Thoracic aorta (tissue), 2 donors: ENCODE data around the gene REPS2. TPM values are rescaled to one million over a fixed set of nuclear protein-coding genes. Genes with fewer than 3 reads are reported as not detected.

ENCODE experiments used
- ATAC-seq: fragments of 150-250 bp; one replicate; pipeline ENCODE4 v1.8.0; 2017; ENCODE audit warnings: low read depth; ENCODE audit not compliant: insufficient number of reproducible peaks, low FRiP score
- DNase-seq: peaks from one replicate; pipeline ENCODE4 v3.0.0-alpha.2; 2020; ENCODE audit warnings: low spot score
- H3K27ac ChIP-seq, 2 donors: fragments of 200-600 bp; sonication (generic); 1 replicate in 1 of 2; 2 replicates in 1 of 2; pipeline ENCODE4 v1.5.1; 2016; ENCODE audit warnings: mild to moderate bottlenecking in 2 of 2, moderate library complexity in 2 of 2
- H3K27me3 ChIP-seq: fragments of 200-600 bp; sonication (generic); replicated peaks from 2 replicates; pipeline ENCODE4 v1.6.0; 2016; ENCODE audit warnings: mild to moderate bottlenecking; ENCODE audit not compliant: insufficient read depth
- H3K36me3 ChIP-seq: fragments of 200-600 bp; sonication (generic); one replicate; pipeline ENCODE4 v1.5.1; 2016
- H3K4me1 ChIP-seq, 2 donors: fragments of 200-600 bp; sonication (generic); 1 replicate in 1 of 2; 2 replicates in 1 of 2; pipeline versions ENCODE4 v1.5.1 to v1.6.0; 2016; ENCODE audit warnings: low read depth in 2 of 2, mild to moderate bottlenecking in 1 of 2; ENCODE audit not compliant: control insufficient read depth in 1 of 2
- H3K4me3 ChIP-seq: fragments of 200-600 bp; sonication (generic); 2 replicates; pipeline ENCODE4 v1.5.1; 2016; ENCODE audit warnings: mild to moderate bottlenecking
- H3K9me3 ChIP-seq: fragments of 200-600 bp; sonication (generic); 2 replicates; pipeline ENCODE4 v1.5.1; 2016
- total RNA-seq, 2 donors: library from RNA; depleted of rRNA; stranded (reverse); fragments of >200 nt; gene quantifications; one replicate each; pipeline versions ENCODE4 v1.1.0 to v1.2.3, GENCODE V29; 2016
- TF ChIP-seq, protein P1 (sequence below): fragments of 200-600 bp; sonication (generic); IDR thresholded peaks from one replicate; pipeline ENCODE4 v1.5.1; 2019; ENCODE audit warnings: antibody characterized with exemption

REPS2 gene
- total RNA-seq, 2 donors from 2014 or later = 4.9 to 22.9 TPM

DNA sequence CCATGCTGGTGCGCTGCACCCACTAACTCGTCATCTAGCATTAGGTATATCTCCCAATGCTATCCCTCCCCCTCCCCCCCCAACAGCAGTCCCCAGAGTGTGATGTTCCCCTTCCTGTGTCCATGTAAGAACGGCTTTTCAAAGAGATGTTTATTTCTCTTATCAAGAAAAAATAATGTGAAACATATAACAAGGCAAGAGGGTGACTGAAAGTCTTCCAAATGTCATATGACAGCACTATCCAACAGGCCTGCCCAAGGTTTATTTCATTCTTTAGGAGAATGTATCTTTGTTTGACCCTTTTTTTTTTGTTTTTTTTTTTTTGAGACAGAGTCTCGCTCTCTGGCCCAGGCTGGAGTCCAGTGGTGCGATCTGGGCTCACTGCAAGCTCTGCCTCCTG is 29.9 kb upstream of the REPS2 start:
- Histone ChIP-seq H3K36me3 (no peaks in the 10 kb centered on the region), H3K4me3 (no peak overlapping the region), H3K9me3 (no peaks in the 10 kb centered on the region), H3K27me3 (no peaks in the 10 kb centered on the region), H3K27ac (no peak overlapping the region), H3K4me1 (no peaks in the 10 kb centered on the region)
- no peak for DNase-seq
- ATAC-seq = no peak
- TF ChIP-seq, protein P1, sequence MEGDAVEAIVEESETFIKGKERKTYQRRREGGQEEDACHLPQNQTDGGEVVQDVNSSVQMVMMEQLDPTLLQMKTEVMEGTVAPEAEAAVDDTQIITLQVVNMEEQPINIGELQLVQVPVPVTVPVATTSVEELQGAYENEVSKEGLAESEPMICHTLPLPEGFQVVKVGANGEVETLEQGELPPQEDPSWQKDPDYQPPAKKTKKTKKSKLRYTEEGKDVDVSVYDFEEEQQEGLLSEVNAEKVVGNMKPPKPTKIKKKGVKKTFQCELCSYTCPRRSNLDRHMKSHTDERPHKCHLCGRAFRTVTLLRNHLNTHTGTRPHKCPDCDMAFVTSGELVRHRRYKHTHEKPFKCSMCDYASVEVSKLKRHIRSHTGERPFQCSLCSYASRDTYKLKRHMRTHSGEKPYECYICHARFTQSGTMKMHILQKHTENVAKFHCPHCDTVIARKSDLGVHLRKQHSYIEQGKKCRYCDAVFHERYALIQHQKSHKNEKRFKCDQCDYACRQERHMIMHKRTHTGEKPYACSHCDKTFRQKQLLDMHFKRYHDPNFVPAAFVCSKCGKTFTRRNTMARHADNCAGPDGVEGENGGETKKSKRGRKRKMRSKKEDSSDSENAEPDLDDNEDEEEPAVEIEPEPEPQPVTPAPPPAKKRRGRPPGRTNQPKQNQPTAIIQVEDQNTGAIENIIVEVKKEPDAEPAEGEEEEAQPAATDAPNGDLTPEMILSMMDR = no peak

DNA sequence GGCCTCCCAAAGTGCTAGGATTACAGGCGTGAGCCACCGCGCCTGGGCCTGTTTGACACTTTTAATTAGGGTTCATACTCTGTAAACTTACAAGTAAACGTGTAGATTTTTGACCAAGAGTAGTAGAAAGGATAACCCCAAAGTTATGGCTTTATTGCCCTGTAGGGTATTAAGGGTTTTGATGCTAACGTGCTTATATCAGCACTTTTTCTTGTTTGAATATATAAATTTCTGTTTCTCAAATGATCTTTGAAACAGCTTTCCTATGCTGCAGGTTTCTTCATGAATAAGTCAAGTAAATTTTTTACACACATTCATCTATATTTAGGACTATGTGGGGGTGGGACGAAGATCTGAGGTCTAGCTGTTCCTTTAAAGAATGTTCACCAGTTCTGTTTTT is 29.3 kb upstream of the REPS2 start:
- TF ChIP-seq, protein P1 = no peak
- no peak for ATAC-seq
- no peaks in the 10 kb centered on the region for H3K4me1 ChIP-seq
- no peaks in the 10 kb centered on the region for H3K9me3 ChIP-seq
- DNase-seq = no peak
- no peaks in the 10 kb centered on the region for H3K36me3 ChIP-seq
- H3K27me3 ChIP-seq = no peaks in the 10 kb centered on the region
- no peak overlapping the region for H3K27ac ChIP-seq
- H3K4me3 ChIP-seq = no peak overlapping the region

DNA sequence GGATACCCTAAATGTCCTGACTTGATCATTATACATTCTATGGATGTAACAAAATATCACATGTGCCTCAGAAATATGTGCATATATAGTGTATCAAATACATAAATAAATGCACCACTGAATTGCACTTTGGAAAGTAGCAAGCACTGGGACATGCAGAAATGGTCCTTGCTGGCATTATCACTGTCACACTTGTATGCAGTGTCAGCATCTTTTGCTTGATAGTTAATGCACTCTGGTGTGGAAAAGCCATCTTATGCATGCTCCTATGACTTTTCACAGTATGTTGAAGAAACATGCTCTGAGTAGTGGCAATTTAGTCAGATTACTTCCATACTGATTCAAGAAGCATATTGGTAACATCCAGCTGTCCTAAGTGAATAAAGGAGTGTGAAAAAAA is 27.5 kb upstream of the REPS2 start:
- Histone ChIP-seq H3K27ac (no peak overlapping the region), H3K36me3 (no peaks in the 10 kb centered on the region), H3K4me3 (no peak overlapping the region), H3K27me3 (no peaks in the 10 kb centered on the region), H3K4me1 (no peaks in the 10 kb centered on the region), H3K9me3 (no peaks in the 10 kb centered on the region)
- TF ChIP-seq, protein P1 = no peak
- DNase-seq = no peak
- no peak for ATAC-seq

DNA sequence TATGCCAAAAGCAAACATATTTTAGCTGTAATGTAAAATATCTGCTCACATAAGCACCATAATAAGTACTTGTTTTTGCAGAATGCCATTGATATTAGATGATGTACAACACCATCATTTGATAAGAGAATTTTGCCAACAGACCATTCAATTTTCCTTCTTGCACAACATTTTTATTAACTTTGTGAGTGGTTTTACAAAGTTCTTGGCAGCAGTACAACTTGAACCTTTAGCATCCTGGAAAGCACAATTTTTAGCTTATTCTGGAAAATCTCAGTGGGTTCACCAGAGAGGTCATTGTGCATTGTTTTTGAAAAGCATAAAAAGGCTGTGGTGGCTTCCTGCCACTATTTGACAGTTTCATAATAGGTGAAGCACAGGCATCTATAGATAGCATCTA is 26.4 kb upstream of the REPS2 start:
- H3K27me3 ChIP-seq = no peaks in the 10 kb centered on the region
- TF ChIP-seq, protein P1 = no peak
- DNase-seq (no peak), ATAC-seq (no peak)
- no peak overlapping the region for H3K4me3 ChIP-seq
- no peak overlapping the region for H3K27ac ChIP-seq
- H3K4me1 ChIP-seq = no peaks in the 10 kb centered on the region
- no peaks in the 10 kb centered on the region for H3K36me3 ChIP-seq
- no peaks in the 10 kb centered on the region for H3K9me3 ChIP-seq

DNA sequence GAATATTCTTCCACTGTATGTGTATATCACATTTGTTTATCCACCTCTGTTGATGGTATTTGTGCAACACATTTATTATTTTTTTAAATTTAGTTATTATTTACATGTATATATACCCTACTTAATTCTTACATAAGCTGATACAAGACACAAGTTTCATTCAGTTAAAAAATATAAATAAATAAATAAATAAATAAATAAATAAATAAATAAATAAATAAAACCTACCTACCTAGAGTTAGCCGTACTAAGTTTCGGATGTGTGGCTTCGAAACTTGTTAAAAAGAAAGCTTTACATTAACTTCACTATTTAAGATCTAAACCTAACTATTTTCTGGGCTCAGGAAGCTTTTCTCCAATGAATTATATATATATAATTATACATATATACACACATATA is 23.3 kb upstream of the REPS2 start:
- H3K27me3 ChIP-seq = no peaks in the 10 kb centered on the region
- ATAC-seq = no peak
- H3K4me1 ChIP-seq = no peaks in the 10 kb centered on the region
- H3K27ac ChIP-seq = no peak overlapping the region
- H3K36me3 ChIP-seq = no peaks in the 10 kb centered on the region
- no peaks in the 10 kb centered on the region for H3K9me3 ChIP-seq
- no peak for DNase-seq
- TF ChIP-seq, protein P1 = no peak
- H3K4me3 ChIP-seq = no peak overlapping the region
